Osteoblast (primary cell): Measurements from ENCODE around the gene RUNDC1. TPM values are rescaled to one million over a fixed set of nuclear protein-coding genes. Genes with fewer than 3 reads are reported as not detected.

Experiments
- DNase-seq: peaks from one replicate; pipeline ENCODE4 v3.0.0; 2011; ENCODE audit warnings: low spot score, mixed read lengths; ENCODE audit not compliant: insufficient read length; ENCODE audit errors: missing footprints
- H2AFZ ChIP-seq: 2 replicates; pipeline ENCODE4 v1.6.0; 2011; ENCODE audit warnings: mild to moderate bottlenecking, low read length
- H3K27ac ChIP-seq: 2 replicates; pipeline ENCODE4 v1.5.1; 2011; ENCODE audit warnings: mild to moderate bottlenecking, low read depth, low read length, moderate library complexity
- H3K27me3 ChIP-seq: 2 replicates; pipeline ENCODE4 v1.6.0; 2012; ENCODE audit warnings: mild to moderate bottlenecking, control low read depth, inconsistent platforms, low read length, moderate library complexity; ENCODE audit not compliant: insufficient read depth
- H3K36me3 ChIP-seq: 2 replicates; pipeline ENCODE4 v1.5.1; 2011; ENCODE audit warnings: mild to moderate bottlenecking, low read length, control low read depth, moderate library complexity; ENCODE audit not compliant: insufficient read depth
- H3K4me1 ChIP-seq: 2 replicates; pipeline ENCODE4 v1.5.1; 2011; ENCODE audit warnings: mild to moderate bottlenecking, low read length, control low read depth, moderate library complexity; ENCODE audit not compliant: insufficient read depth
- H3K4me2 ChIP-seq: 2 replicates; pipeline ENCODE4 v1.6.0; 2011; ENCODE audit warnings: mild to moderate bottlenecking, low read length; ENCODE audit not compliant: insufficient read depth
- H3K4me3 ChIP-seq: fragments of 200-600 bp; sonication (generic); 3 replicates; pipeline ENCODE4 v1.5.1; 2012; ENCODE audit warnings: mild to moderate bottlenecking, low read length, inconsistent platforms; ENCODE audit not compliant: insufficient read depth
- H3K79me2 ChIP-seq: 2 replicates; pipeline ENCODE4 v1.6.0; 2012; ENCODE audit warnings: mild to moderate bottlenecking, low read length, control low read depth, inconsistent platforms; ENCODE audit not compliant: insufficient read depth
- H3K9me3 ChIP-seq: 2 replicates; pipeline ENCODE4 v1.5.1; 2011; ENCODE audit warnings: low read depth, low read length, control low read depth
- H4K20me1 ChIP-seq: 2 replicates; pipeline ENCODE4 v1.6.0; 2012; ENCODE audit warnings: mild to moderate bottlenecking, low read length, control low read depth; ENCODE audit not compliant: insufficient read depth
- total RNA-seq: library from RNA; depleted of rRNA; stranded (reverse); fragments of >200 nt; gene quantifications from 2 replicates; pipeline ENCODE4 v1.2.3, GENCODE V29; 2012
- TF ChIP-seq, protein P1 (sequence below): IDR thresholded peaks from 2 replicates; pipeline ENCODE4 v1.5.1; 2011; ENCODE audit warnings: mild to moderate bottlenecking, low read depth, low read length, moderate library complexity; ENCODE audit errors: extremely low read depth

RUNDC1 gene
- total RNA-seq, 1 donor: 10.1 TPM

DNA sequence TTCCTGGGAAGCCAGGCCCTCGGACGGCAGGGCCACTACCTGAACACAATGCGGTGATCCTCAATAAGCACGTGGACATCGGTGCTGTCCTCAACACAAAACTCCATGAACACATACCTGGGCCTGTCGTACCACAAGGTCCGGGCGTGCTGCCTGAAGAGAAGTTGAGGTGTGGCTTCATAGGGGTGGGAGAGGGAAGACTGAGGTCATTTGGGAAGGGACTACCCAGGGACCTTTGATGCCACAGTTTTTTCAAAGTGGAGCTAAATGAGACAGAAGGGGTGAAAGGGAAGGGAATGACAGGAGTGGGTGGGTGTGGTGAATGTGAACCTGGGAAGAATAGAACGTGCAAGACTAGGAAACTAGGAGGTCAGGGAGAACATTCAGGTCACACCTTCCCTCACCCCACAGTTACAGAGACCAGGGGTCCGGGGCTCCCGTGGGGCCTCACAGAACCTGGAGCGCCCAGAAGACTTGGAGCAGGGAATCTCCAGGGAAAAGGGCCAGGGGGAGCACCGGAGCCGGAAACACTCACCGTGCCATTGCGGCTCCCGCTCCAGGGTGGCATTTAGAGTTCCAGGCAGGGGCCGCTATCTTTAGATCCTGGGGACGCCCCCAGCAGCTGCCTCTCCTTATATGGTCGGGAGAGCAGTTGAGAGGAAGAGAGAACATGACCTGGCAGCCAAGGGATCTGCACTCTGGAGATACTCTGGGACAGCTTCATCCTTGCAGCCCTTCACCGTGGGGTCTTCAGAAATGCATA lies 673 bp upstream of the RUNDC1 start, which contains the start of gene PTGES3L:
PTGES3L (minus strand) TSS at position 570 of the 763 bp plus-strand sequence; CDS start at position 543, 27 bp downstream.
- peak; percentile 94 for DNase-seq
- TF ChIP-seq, protein P1, sequence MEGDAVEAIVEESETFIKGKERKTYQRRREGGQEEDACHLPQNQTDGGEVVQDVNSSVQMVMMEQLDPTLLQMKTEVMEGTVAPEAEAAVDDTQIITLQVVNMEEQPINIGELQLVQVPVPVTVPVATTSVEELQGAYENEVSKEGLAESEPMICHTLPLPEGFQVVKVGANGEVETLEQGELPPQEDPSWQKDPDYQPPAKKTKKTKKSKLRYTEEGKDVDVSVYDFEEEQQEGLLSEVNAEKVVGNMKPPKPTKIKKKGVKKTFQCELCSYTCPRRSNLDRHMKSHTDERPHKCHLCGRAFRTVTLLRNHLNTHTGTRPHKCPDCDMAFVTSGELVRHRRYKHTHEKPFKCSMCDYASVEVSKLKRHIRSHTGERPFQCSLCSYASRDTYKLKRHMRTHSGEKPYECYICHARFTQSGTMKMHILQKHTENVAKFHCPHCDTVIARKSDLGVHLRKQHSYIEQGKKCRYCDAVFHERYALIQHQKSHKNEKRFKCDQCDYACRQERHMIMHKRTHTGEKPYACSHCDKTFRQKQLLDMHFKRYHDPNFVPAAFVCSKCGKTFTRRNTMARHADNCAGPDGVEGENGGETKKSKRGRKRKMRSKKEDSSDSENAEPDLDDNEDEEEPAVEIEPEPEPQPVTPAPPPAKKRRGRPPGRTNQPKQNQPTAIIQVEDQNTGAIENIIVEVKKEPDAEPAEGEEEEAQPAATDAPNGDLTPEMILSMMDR: no peak

DNA sequence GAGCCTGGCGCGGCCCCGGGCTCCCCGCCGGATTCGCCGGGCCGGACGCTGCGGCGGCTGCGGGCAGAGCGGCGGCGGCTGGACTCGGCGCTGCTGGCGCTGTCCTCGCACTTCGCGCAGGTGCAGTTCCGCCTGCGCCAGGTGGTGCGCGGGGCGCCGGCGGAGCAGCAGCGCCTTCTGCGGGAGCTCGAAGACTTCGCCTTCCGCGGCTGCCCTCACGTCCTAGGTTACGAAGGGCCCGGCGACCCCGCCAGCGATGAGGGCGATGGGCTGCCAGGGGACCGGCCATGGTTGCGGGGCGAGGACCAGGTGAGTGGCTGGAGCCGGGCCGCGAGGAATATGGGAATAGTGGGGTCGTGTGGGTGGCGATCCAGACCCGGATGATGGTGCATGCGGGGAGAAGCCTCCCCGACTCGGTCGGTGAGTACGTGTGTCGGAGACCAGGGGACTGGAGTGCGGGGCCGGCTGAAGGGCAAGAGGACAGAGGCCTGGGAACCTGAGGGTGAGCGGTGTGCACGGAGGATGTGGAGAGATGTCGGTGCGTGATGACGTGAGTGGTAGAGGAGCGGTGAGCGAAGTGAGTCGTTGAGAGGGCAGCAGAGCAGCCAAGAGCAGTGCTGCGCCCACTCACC lies 517 bp downstream of the RUNDC1 start:
- H3K27ac ChIP-seq: peak overlapping the region; percentile 76
- peak overlapping the region; percentile 99 for H3K4me3 ChIP-seq
- no peaks in the 10 kb centered on the region for H3K9me3 ChIP-seq
- peaks cover 10% of the 10 kb centered on the region for H3K36me3 ChIP-seq
- DNase-seq: peak; percentile 93
- H2AFZ ChIP-seq: peak overlapping the region; percentile 83
- H3K79me2 ChIP-seq: peaks cover 54% of the 10 kb centered on the region
- H3K4me2 ChIP-seq: peak overlapping the region; percentile 100
- peaks cover 17% of the 10 kb centered on the region for H3K4me1 ChIP-seq
- H4K20me1 ChIP-seq: peaks cover 6% of the 10 kb centered on the region
- H3K27me3 ChIP-seq: no peaks in the 10 kb centered on the region
- TF ChIP-seq, protein P1: no peak

More for the DNA sequence above, 673 bp upstream of the RUNDC1 start, which contains the start of gene PTGES3L:
- Histone ChIP-seq H3K27me3 (no peaks in the 10 kb centered on the region), H3K9me3 (no peaks in the 10 kb centered on the region), H3K4me2 (peak within 1 kb of the TSS; percentile 100), H3K4me1 (peaks cover 17% of the 10 kb centered on the region), H3K27ac (peak within 1 kb of the TSS; percentile 76), H3K36me3 (no peaks in the 10 kb centered on the region), H4K20me1 (peaks cover 6% of the 10 kb centered on the region), H3K79me2 (peaks cover 44% of the 10 kb centered on the region), H3K4me3 (peak within 1 kb of the TSS; percentile 99), H2AFZ (peak within 1 kb of the TSS; percentile 88)

DNA sequence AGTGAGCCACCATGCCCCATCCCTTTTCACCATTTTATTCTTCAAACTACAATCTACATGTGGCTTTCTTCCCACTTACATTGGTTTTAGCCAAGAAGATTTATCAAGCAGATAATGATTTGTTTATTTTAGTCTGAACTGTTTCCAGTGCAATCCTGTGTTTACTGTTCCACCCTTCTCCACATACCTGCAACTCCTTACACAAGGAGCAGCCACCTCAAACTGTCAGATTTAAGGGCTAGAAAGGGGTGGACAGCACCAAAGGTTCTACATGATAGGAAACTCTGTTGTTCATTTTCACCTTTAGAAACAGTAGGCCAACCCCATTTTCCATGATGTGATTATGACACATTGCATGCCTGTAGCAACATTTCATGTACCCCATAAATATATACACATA lies 1.9 kb downstream of the RUNDC1 start:
- Histone ChIP-seq H3K79me2 (peaks cover 63% of the 10 kb centered on the region), H4K20me1 (peaks cover 6% of the 10 kb centered on the region), H3K27ac (peak overlapping the region; percentile 76), H2AFZ (no peak overlapping the region), H3K4me1 (peaks cover 17% of the 10 kb centered on the region), H3K9me3 (no peaks in the 10 kb centered on the region), H3K27me3 (no peaks in the 10 kb centered on the region), H3K36me3 (peaks cover 18% of the 10 kb centered on the region), H3K4me2 (peak overlapping the region; percentile 100), H3K4me3 (no peak overlapping the region)
- DNase-seq: peak; percentile 2
- TF ChIP-seq, protein P1: no peak

DNA sequence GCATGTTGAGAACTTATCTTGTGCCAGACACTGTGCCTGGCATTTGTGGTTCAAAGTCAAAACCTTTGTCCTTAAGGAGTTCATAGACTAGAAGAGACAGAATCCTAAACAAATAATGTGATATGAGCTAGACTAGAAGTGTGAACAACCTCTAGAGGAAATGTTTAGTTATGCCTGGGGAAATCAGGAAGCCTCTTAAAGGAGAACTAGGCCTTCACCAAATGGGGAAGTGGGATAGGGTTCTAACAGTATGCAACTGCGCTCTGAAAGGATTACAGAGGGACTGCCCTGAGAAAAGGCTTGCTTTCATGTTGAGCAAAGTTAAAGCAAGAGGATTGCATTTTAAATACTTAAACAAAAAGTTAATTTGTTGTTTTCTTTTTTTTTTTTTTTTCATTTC lies 4.9 kb downstream of the RUNDC1 start:
- H3K27me3 ChIP-seq: no peaks in the 10 kb centered on the region
- no peak overlapping the region for H3K27ac ChIP-seq
- H4K20me1 ChIP-seq: peaks cover 6% of the 10 kb centered on the region
- H3K4me1 ChIP-seq: peaks cover 29% of the 10 kb centered on the region
- peak; percentile 14 for DNase-seq
- peaks cover 60% of the 10 kb centered on the region for H3K79me2 ChIP-seq
- H3K4me2 ChIP-seq: no peak overlapping the region
- H2AFZ ChIP-seq: no peak overlapping the region
- H3K9me3 ChIP-seq: no peaks in the 10 kb centered on the region
- TF ChIP-seq, protein P1: no peak
- H3K36me3 ChIP-seq: peaks cover 28% of the 10 kb centered on the region
- no peak overlapping the region for H3K4me3 ChIP-seq
